Endothelial cell of hepatic sinusoid (primary cell): ENCODE results near the gene COX6B2.

Experiments
- in situ Hi-C: cut with HindIII; loops from 2 replicates; pipeline ENCODE4 v1.10.0; 2017; ENCODE audit warnings: low sequenced_read_pairs

Gene COX6B2

DNA sequence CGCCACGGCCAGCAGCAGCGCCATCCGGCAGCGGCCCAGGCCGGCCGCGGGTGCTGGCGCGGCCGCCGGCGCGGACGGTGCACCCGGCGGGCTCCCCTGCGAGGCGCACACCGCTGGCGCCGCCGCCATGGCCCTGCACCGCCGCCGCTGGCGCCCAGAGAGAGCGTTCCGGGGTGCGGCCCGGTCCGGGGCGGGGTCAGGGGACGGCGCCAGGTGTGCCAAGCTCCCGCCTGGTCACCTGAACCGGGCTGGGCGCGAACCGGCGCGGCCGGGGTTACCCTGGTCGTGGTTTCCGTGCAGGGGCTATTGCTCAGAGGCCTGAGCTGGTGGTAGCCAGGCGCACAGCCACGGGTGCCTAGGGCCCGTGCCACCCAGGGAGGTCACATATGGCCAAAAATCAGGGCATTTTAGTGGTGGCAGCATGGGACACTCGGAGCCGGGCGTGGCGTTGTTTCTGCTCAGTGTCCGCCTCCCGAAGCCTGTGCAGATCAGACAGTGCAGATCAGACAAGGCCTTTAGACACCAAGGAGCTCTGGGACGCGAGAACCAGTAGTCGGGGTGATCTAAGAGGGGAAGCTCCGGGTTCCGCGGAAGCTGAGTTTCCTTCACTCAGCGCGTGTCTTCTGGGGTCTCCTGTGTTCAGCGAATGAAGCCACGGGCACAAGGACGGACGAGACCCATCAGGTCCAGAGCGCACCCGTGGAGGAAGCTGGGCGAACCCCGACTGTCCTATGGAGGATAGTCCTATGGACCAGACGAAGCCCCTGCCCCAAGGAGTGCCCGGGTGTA is 29.8 kb upstream of the COX6B2 start, which contains the start of gene TMEM238:
TMEM238 (minus strand) TSS at position 162 of the 789 bp plus-strand sequence; CDS start at position 129, 33 bp downstream.
- in situ Hi-C loops = no loop called here

DNA sequence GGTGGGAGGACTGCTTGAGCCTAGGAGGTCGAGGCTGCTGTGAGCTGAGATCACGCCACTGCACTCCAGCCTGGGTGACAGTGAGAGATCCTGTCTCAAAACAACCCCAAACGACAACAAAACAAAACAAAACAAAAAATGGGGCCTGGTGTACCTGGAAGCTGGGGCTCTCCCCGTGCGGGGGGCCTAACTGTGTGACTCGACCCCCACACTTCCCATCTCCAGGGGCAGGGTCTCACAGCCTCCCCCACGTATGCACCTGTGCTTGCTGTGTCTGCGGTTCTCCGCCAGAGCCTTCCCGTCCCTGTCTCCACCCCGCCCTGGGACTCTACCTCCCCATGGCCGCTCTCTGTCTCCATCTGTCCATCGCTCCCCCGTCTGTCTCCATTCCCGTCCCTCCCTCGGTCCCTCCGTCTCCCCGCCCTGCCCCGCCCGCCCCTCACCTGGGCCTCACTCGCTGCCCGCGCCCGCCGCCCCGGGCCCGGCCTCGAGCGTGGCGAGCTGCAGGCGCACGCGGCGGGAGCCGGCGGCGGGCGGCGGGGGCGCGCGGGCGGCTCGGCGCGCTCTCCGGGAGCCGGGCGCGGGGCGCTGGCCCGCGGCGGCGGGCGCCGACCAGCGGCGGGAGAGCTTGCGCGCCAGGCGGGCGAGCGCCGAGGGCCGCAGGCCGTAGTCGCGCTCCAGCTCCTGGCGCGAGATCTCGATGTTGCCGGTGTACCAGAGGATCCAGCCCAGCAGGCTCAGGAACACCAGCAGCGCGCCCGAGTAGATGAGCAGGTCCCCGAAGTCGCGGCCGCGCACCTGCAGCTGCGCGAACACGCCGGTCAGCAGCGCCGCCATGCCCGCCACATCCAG is 29.0 kb upstream of the COX6B2 start:
- in situ Hi-C loops = no loop called here

GRCh38 chr19:55382522-55383054 is 28.1 kb upstream of the COX6B2 start:
- in situ Hi-C loops = no loop called here

- in situ Hi-C loops = no loop called here
Observed at GRCh38 chr19:55382013-55382412, 27.5 kb upstream of the COX6B2 start.

DNA sequence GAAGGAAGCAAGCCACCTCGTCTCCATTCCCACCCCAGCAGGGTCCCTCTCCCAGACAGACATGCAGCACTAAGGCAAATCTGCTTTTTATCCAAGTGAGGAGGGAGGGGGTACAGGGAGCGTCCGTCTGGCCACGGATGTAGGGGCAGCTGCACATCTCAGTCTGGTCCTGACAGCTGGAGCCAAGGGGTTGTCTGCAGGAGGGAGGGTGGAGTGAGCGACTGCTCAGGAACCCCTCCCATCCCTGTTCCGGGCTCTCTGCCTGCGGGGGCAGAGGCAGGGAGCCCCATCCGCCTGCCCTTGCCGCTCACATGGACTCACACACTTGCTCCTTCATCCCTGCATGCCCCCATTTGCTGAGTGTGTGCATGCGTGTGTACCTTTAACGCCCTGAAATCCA is 24.7 kb upstream of the COX6B2 start:
- in situ Hi-C loops = no loop called here

DNA sequence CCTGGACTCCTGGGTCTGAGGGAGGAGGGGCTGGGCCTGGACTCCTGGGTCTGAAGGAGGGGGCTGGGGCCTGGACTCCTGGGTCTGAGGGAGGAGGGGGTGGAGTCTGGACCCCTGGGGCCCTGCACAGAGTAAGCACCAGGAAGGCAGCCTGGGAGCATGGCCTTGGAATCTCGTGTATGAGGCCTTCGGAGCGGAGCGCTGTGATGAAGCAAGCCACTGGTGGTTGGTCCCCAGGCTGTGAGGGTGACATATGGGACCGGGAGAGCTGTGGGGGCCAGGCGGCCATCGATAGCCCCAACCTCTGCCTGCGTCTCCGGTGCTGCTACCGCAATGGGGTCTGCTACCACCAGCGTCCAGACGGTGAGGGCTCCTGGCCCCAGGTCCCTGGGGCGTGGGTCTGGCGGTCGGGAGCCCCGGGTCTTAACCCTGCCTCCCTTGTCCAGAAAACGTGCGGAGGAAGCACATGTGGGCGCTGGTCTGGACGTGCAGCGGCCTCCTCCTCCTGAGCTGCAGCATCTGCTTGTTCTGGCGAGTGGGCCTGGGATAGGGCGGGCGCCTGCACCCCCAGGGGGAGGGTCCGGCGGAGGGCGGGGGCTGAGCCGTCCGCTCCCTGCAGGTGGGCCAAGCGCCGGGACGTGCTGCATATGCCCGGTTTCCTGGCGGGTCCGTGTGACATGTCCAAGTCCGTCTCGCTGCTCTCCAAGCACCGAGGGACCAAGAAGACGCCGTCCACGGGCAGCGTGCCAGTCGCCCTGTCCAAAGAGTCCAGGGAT is 23.0 kb upstream of the COX6B2 start:
- in situ Hi-C loops = no loop called here

GRCh38 chr19:55376241-55376933 is 21.9 kb upstream of the COX6B2 start, which contains the start of gene TMEM190:
Gene TMEM190, plus strand, starts transcription at chr19:55376826. Its CDS starts 28 bp downstream, at chr19:55376854.
- in situ Hi-C loops = no loop called here

- in situ Hi-C loops = no loop called here
Observed at GRCh38 chr19:55373993-55374757, 19.7 kb upstream of the COX6B2 start.

DNA sequence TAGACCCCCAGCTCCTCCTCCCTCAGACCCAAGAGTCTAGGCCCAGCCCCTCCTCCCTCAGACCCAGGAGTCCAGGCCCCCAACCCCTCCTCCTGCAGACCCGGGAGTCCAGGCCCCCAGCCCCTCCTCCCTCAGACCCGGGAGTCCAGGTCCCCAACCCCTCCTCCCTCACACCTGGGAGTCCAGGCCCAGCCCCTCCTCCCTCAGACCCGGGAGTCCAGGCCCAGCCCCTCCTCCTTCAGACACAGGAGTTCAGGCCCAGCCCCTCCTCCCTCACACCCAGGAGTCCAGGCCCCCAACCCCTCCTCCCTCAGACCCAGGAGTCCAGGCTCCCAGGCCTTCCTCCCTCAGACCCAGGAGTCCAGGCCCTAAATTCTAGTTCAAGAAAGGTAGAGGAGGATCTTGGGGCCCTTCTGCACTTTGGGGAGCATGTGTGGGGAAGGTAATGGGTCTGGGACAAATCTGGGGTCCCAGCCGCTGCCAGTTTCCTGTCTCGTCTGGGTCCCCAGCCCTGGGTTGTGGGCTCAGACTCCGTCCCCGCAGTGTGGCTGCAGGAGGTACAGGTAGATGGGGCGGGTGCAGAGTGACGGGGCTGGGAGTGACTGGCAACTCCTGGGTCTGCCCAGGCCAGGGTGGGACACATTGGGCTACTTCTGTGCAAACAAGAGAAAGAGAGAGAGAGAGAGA is 18.9 kb upstream of the COX6B2 start:
- in situ Hi-C loops = no loop called here

GRCh38 chr19:55372316-55373081 is 18.0 kb upstream of the COX6B2 start:
- in situ Hi-C loops = no loop called here

GRCh38 chr19:55370305-55370988 is 15.9 kb upstream of the COX6B2 start, which contains the start of gene IL11:
Gene IL11, minus strand, starts transcription at chr19:55370463. Its CDS starts 153 bp downstream, at chr19:55370310.
- in situ Hi-C loops = no loop called here

- in situ Hi-C loops = no loop called here
Observed at GRCh38 chr19:55369653-55370304, 15.3 kb upstream of the COX6B2 start.

GRCh38 chr19:55368701-55369563 is 14.4 kb upstream of the COX6B2 start:
- in situ Hi-C loops = no loop called here

- in situ Hi-C loops = no loop called here
Observed at GRCh38 chr19:55368106-55368505, 13.6 kb upstream of the COX6B2 start.

GRCh38 chr19:55366790-55367189 is 12.3 kb upstream of the COX6B2 start:
- in situ Hi-C loops = no loop called here

DNA sequence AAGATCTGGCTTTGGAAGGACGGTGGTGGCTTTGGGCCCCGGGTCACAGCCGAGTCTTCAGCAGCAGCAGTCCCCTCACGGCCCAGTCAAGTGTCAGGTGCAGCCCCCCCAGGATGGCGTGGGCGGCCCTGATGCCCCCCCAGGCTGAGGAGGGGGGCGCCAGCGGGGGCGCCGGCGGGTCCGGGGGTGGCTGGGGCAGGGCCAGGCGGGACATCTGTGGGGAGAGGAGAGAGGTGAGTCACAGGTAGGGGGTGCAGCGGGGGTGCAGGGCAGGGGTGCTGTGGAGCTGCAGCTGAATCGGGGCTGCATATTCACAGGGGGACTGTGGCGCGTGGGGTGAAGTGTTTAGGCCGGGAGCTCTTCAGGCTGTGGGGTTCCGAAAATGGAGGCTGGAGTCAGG is 11.4 kb upstream of the COX6B2 start:
- in situ Hi-C loops = no loop called here
